HG03571 (cell line): Measurements from ENCODE around the gene SRRM5.
"Not testable (repeated sequence)": the region's sequence is repeated elsewhere in the genome, so short reads cannot be mapped to it uniquely, and the experiment has no call there.

Source experiments
- ATAC-seq: cut with Tn5 transposase; IDR thresholded peaks from one replicate; pipeline ENCODE4 v1.9.1; 2021; ENCODE audit not compliant: unreplicated experiment

The SRRM5 gene

DNA sequence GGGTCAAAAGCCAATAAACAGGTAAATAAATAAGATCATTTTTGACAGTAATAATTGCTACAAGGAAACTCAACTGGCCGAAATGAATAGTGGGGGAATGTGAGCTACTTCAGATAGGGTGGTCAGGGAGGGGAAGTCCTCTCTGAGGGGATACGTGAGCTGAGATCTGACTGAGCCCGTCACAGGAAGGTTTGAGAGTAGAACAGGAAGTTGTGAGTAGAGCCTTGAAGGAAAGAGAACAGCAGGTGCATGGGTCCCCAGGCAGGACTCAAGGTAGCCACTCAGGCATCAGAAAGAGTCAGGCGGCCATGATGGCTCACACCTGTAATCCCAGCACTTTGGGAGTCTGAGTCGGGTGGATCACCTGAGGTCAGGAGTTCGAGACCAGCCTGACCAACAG is 22.2 kb upstream of the SRRM5 start:
- ATAC-seq, result no peak

- ATAC-seq, result no peak
These were observed 19.8 kb upstream of the SRRM5 start for GRCh38 chr19:43591904-43592772.

GRCh38 chr19:43592800-43593350 is 19.0 kb upstream of the SRRM5 start:
- no peak for ATAC-seq

DNA sequence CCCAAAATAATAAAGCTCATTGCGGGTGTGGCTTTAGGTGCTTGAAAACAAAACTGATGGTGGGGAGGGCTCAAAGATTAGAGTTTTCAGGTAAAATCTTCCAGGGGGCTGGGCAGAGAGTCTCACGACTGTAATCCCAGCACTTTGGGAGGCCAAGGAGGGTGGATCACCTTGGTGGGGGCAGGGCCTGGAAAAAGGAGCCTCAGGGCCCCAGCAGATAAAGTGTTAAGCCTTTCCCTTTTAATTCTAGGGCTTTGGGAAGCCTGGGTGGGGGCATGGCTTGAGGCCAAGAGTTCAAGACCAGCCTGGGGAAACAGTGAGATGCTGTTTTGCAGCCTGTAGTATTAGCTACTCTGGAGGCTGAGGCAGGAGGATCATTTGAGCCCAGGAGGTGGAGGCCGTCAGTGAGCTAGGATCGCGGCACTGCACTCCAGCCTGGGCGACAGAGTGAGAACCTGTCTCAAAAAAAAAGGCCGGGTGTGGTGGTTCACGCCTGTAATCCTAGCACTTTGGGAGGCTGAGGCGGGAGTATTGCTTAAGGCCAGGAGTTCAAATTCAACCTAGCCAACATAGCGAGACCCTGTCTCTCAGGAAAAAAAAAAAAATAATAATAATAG is 17.7 kb upstream of the SRRM5 start:
- no peak for ATAC-seq

DNA sequence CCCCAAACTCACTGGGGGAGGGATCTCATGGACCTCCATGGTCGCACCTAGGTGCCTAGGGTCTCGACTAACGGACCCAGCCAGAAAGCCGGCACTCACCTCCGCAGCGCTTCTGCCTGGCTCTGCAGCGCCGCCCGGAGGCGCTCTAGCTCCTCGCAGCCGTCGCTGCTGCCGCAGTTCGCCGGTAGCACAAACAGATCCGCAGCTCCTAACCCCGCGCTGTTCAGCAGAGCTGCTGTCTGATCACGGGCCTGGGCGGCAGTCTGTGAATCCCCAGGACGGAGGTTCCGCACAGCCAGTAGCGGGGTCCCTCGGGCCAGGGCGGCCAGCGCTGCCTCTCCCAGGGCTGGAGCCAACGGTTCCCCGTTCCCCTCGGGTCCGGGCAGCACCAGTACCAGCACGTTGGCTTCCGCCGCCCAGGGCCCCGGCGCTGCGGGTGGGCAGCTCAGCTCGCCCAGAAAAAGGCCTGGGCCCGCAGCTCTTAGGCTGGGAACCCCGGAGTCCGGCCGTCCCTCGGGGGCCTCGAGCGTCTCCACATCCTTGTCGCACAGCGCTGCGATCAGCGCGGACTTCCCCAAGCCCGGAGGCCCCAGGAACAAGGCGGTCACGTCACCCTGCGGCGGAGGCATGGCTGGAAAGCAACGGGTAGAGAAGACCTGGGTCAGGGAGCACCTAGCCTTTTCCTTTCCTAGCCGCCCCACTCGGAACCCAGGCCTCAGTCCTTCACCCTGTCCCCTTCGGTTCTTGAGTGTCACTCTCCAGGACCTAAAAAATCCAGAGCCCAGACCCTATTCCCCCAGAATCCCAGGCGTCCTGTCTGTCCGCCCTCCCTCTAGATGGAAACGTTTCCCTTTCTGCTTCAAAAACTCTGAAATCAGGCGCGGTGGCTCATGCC is 16.9 kb upstream of the SRRM5 start:
- no peak for ATAC-seq

DNA sequence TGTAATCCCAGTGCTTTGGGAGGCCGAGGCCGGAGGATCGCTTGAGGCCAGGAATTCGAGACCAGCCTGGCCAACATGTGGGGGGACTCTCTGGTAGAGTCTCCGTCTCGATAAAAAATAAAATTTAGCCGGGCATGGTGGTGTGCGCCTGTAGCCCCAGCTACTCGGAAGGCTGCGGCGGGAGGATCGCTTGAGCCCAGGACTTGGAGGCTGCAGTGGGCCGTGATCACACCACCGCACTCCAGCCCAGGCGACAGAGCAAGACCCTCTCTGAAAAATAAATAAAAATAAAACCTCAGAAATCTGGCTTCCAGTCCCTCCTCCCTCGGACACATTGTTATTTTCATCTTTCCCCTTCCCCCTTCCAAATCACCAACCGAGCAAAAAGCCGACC is 16.3 kb upstream of the SRRM5 start:
- ATAC-seq, result peak; percentile 3

- peak; percentile 67 for ATAC-seq
These were observed 15.7 kb upstream of the SRRM5 start, which contains the start of the genes IRGQ and ZNF576 for GRCh38 chr19:43595999-43596841. Gene IRGQ, minus strand, starts transcription at chr19:43596134. Its CDS starts 796 bp downstream, at chr19:43595338. Gene ZNF576, plus strand, starts transcription at chr19:43596595. Its CDS starts 514 bp downstream, at chr19:43597109.

GRCh38 chr19:43596842-43597461 is 14.9 kb upstream of the SRRM5 start:
- no peak for ATAC-seq

DNA sequence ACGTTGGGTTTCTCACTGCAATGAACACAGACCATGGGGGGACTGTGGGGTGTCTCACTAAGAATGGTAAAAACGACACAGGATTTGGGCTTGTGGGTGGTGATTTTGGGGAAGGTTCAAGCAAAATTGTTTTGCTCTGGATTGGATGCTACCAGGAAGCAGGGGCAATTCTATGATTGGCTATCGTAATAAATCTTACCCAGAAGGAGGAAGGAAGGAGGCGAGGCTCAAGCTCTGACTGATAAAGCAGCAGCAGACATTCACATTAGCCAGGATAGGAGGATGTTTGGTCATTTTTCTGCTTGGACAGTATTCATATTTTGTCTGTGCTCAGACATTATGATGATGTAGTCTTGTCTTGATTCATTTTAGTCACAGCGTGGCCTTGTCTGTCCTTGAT is 14.0 kb upstream of the SRRM5 start:
- ATAC-seq, result no peak

GRCh38 chr19:43598445-43599240 is 13.2 kb upstream of the SRRM5 start:
- no peak for ATAC-seq

- no peak for ATAC-seq
These were observed 12.1 kb upstream of the SRRM5 start for GRCh38 chr19:43599635-43600295.

- ATAC-seq, result not testable (repeated sequence)
These were observed 11.6 kb upstream of the SRRM5 start for GRCh38 chr19:43600326-43600725.

- no peak for ATAC-seq
These were observed 5.9 kb upstream of the SRRM5 start for GRCh38 chr19:43605875-43606568.

GRCh38 chr19:43606569-43607229 is 5.2 kb upstream of the SRRM5 start:
- ATAC-seq, result no peak

GRCh38 chr19:43607238-43608205 is 4.4 kb upstream of the SRRM5 start:
- no peak for ATAC-seq

- no peak for ATAC-seq
These were observed 2.0 kb upstream of the SRRM5 start for GRCh38 chr19:43609872-43610271.
